Uterus (tissue), 2 donors: Measurements from ENCODE around the gene OXCT2.

ENCODE experiments used
- POLR2A ChIP-seq, 2 donors: fragments of 450-650 bp; IDR thresholded peaks; one replicate each; pipeline ENCODE4 v1.6.1; 2016; ENCODE audit warnings: antibody characterized with exemption in 2 of 2, mild to moderate bottlenecking in 1 of 2, moderate library complexity in 1 of 2
- TF ChIP-seq, protein P1 (sequence below), 4 experiments: fragments of 200-600 bp in 2 of 4; fragments of 450-650 bp in 2 of 4; sonication (generic) in 2 of 4; IDR thresholded peaks; one replicate each; pipeline ENCODE4 v1.5.1; 2016 to 2019; ENCODE audit warnings: antibody characterized with exemption in 4 of 4, mild to moderate bottlenecking in 2 of 4, moderate library complexity in 1 of 4

DNA sequence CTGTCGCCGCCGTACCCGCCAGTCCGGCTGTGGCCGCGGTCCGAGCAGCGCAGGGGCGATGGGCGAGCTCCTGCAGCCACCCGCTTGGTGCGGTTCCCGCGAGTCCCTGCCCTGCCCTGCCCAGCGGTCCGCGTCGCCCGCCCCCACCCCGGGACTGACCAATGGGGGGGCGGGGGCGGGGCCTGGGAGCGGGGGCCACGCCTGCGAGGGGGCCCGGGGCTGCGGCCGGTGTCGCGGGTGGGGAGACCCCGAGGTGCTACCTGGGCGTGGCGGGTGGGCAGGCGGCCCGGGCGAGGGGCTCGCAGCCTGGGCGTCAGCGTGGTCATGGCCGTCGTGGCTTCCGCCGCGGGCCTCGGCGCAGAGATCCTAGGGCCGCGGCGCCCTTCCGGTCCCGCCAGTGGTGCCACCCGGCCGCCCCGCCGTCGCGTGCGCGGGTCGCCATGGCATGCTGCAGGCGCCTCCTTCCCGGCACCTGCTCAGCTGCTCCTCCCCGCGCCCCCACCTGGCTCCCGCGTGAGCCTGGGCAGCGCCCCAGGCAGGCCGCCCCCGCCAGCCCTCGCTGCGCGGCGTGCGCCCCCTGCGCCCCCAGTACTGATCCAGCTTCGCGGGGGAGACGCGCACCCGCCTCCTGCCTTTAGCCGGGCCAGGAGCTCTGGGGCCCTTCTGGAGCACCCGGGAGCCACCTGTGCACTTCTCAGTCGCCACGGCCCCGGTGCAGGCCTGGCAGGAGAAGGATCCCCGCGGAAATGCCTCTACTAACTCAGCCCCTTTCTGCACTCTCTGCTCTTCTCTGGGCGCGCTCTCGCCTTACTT, 17.8 kb upstream of the OXCT2 start, which contains the start of gene BMP8B:
- no peak for TF ChIP-seq POLR2A (IDR thresholded peaks at IDR 0.05)
- TF ChIP-seq, protein P1, sequence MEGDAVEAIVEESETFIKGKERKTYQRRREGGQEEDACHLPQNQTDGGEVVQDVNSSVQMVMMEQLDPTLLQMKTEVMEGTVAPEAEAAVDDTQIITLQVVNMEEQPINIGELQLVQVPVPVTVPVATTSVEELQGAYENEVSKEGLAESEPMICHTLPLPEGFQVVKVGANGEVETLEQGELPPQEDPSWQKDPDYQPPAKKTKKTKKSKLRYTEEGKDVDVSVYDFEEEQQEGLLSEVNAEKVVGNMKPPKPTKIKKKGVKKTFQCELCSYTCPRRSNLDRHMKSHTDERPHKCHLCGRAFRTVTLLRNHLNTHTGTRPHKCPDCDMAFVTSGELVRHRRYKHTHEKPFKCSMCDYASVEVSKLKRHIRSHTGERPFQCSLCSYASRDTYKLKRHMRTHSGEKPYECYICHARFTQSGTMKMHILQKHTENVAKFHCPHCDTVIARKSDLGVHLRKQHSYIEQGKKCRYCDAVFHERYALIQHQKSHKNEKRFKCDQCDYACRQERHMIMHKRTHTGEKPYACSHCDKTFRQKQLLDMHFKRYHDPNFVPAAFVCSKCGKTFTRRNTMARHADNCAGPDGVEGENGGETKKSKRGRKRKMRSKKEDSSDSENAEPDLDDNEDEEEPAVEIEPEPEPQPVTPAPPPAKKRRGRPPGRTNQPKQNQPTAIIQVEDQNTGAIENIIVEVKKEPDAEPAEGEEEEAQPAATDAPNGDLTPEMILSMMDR (IDR thresholded peaks at IDR 0.05), result no peak
